Karpas-422 (cell line): ENCODE results near the gene NOX4. TPM values are rescaled to one million over a fixed set of nuclear protein-coding genes. Genes with fewer than 3 reads are reported as not detected.
"Not testable (repeated sequence)": the region's sequence is repeated elsewhere in the genome, so short reads cannot be mapped to it uniquely, and the experiment has no call there.

Experiments
- DNase-seq: peaks from one replicate; pipeline ENCODE4 v3.0.0-alpha.2; 2015
- H2AFZ ChIP-seq: fragments of 200-600 bp; sonication (generic); 2 replicates; pipeline ENCODE4 v1.6.1; 2014; ENCODE audit warnings: antibody characterized with exemption, low read length, mixed read lengths
- H3K27ac ChIP-seq: fragments of 200-600 bp; sonication (generic); 2 replicates; pipeline ENCODE4 v1.5.1; 2014; ENCODE audit warnings: mild to moderate bottlenecking, low read length, moderate library complexity
- H3K27me3 ChIP-seq: fragments of 200-600 bp; sonication (generic); 2 replicates; pipeline ENCODE4 v1.6.1; 2014; ENCODE audit warnings: low read length, mixed read lengths
- H3K36me3 ChIP-seq: fragments of 200-600 bp; sonication (generic); 2 replicates; pipeline ENCODE4 v1.6.1; 2014; ENCODE audit warnings: low read length, mixed read lengths; ENCODE audit not compliant: insufficient read depth
- H3K4me1 ChIP-seq: fragments of 200-600 bp; sonication (generic); 2 replicates; pipeline ENCODE4 v1.6.1; 2014; ENCODE audit warnings: mild to moderate bottlenecking, low read length, mixed read lengths
- H3K4me2 ChIP-seq: fragments of 200-600 bp; sonication (generic); 2 replicates; pipeline ENCODE4 v1.6.1; 2014; ENCODE audit warnings: low read length, low read depth, mild to moderate bottlenecking; ENCODE audit not compliant: poor library complexity, severe bottlenecking
- H3K4me3 ChIP-seq: fragments of 200-600 bp; sonication (generic); 2 replicates; pipeline ENCODE4 v1.5.1; 2014; ENCODE audit warnings: mild to moderate bottlenecking, antibody characterized with exemption, low read length, mixed read lengths
- H3K79me2 ChIP-seq: fragments of 200-600 bp; sonication (generic); 2 replicates; pipeline ENCODE4 v1.6.1; 2014; ENCODE audit warnings: mild to moderate bottlenecking, low read length, mixed read lengths
- H3K9ac ChIP-seq: fragments of 200-600 bp; sonication (generic); 2 replicates; pipeline ENCODE4 v1.6.0; 2014; ENCODE audit warnings: low read length
- H3K9me2 ChIP-seq: fragments of 200-600 bp; sonication (generic), shearing (Covaris generic); replicated peaks from 2 replicates; pipeline ENCODE4 v1.6.0; 2014; ENCODE audit warnings: mild to moderate bottlenecking, low read length, moderate library complexity; ENCODE audit not compliant: insufficient read depth
- H3K9me3 ChIP-seq: fragments of 300-700, 200-600 bp; sonication (generic); 2 replicates; pipeline ENCODE4 v1.6.1; 2014; ENCODE audit warnings: low read length, mixed read lengths
- H4K20me1 ChIP-seq: fragments of 200-600 bp; sonication (generic); 2 replicates; pipeline ENCODE4 v1.6.1; 2014; ENCODE audit warnings: mild to moderate bottlenecking, antibody characterized with exemption, low read length, low read depth; ENCODE audit not compliant: insufficient read depth
- total RNA-seq: library from RNA; depleted of rRNA; stranded (reverse); fragments of >200 nt; shearing (Covaris generic); gene quantifications from 2 replicates; pipeline ENCODE4 v1.2.3, GENCODE V29; 2014; ENCODE audit warnings: low replicate concordance

Gene NOX4
- total RNA-seq, 1 experiment from 2014 or later: not detected

GRCh38 chr11:89433278-89433677, 57.9 kb downstream of the NOX4 start:
- Histone ChIP-seq H3K4me2 (no peak overlapping the region), H3K4me3 (no peak overlapping the region), H3K9me2 (no peaks in the 10 kb centered on the region; the same call in 1 of the 2 replicates), H3K9me3 (peaks cover 11% of the 10 kb centered on the region; the same call in 1 of the 2 replicates), H3K36me3 (no peaks in the 10 kb centered on the region), H2AFZ (no peak overlapping the region), H3K79me2 (no peaks in the 10 kb centered on the region), H3K9ac (no peak overlapping the region), H3K27me3 (no peaks in the 10 kb centered on the region), H3K4me1 (no peaks in the 10 kb centered on the region), H3K27ac (no peak overlapping the region), H4K20me1 (no peaks in the 10 kb centered on the region)
- no peak for DNase-seq

DNA sequence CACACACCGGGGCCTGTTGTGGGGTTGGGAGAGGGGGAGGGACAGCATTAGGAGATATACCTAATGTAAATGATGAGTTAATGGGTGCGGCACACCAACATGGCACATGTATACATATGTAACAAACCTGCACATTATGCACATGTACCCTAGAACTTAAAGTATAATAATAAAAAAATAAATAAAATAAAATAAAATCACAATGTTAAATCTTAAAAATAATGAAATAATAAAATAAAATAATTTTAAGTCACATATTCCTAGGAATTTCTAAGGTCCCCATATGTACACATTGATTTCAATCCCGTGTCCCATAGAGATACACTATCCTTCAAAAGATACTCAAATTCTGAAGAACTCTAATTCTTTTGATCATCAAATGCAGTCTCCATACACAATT, 59.0 kb downstream of the NOX4 start:
- H3K36me3 ChIP-seq, H3K9me2 ChIP-seq, H3K9ac ChIP-seq, H2AFZ ChIP-seq, H3K4me1 ChIP-seq, H4K20me1 ChIP-seq, H3K27me3 ChIP-seq, DNase-seq, H3K79me2 ChIP-seq, H3K27ac ChIP-seq, H3K9me3 ChIP-seq, H3K4me2 ChIP-seq, H3K4me3 ChIP-seq: not testable (repeated sequence)

DNA sequence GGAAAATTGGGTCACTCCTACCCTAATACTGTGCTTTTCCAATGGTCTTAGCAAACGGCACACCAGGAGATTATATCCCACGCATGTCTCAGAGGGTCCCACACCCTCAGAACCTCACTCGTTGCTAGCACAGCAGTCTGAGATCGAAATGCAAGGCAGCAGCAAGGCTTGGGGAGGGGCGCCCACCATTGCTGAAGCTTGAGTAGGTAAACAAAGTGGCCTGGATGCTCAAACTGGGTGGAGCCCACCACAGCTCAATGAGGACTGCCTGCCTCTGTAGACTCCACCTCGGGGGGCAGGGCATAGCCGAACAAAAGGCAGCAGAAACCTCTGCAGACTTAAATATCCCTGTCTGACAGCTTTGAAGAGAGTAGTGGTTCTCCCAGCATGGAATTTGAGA, 64.7 kb downstream of the NOX4 start:
- not testable (repeated sequence) for H3K9me2 ChIP-seq, DNase-seq, H3K4me1 ChIP-seq, H3K36me3 ChIP-seq, H3K9me3 ChIP-seq, H3K4me3 ChIP-seq, H3K4me2 ChIP-seq, H4K20me1 ChIP-seq, H3K27ac ChIP-seq, H3K27me3 ChIP-seq, H3K9ac ChIP-seq, H2AFZ ChIP-seq, H3K79me2 ChIP-seq

DNA sequence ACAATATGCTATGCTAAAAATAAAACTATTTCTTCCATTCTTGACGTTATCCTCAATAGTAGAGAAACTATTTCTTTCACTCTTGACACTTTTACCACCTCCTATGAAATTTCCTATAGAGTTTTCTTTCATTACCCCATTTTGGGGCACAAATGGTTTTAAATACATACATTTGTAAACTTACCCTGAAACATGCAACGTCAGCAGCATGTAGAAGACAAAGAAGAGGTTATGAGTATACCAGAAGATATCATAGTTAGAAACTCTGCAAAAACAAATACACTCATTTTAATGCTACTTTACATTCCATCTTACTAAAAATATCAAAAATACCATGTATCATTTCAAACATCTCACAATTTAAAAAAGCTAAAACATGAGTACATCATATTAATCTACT, 69.5 kb downstream of the NOX4 start:
- Histone ChIP-seq H3K4me1 (no peaks in the 10 kb centered on the region), H3K36me3 (no peaks in the 10 kb centered on the region), H2AFZ (no peak overlapping the region), H3K9me3 (peaks cover 9% of the 10 kb centered on the region), H3K27me3 (no peaks in the 10 kb centered on the region), H3K27ac (no peak overlapping the region), H3K79me2 (no peaks in the 10 kb centered on the region), H3K9ac (no peak overlapping the region), H3K9me2 (no peaks in the 10 kb centered on the region), H4K20me1 (no peaks in the 10 kb centered on the region), H3K4me3 (no peak overlapping the region), H3K4me2 (no peak overlapping the region)
- DNase-seq: no peak

GRCh38 chr11:89420981-89421380, 70.2 kb downstream of the NOX4 start:
- Histone ChIP-seq H3K79me2 (no peaks in the 10 kb centered on the region), H4K20me1 (no peaks in the 10 kb centered on the region), H2AFZ (no peak overlapping the region), H3K9me3 (peaks cover 4% of the 10 kb centered on the region; the same call in 1 of the 2 replicates), H3K27me3 (no peaks in the 10 kb centered on the region), H3K4me1 (no peaks in the 10 kb centered on the region), H3K27ac (no peak overlapping the region), H3K4me2 (no peak overlapping the region), H3K36me3 (no peaks in the 10 kb centered on the region), H3K9ac (no peak overlapping the region), H3K9me2 (no peaks in the 10 kb centered on the region), H3K4me3 (no peak overlapping the region)
- DNase-seq: no peak

DNA sequence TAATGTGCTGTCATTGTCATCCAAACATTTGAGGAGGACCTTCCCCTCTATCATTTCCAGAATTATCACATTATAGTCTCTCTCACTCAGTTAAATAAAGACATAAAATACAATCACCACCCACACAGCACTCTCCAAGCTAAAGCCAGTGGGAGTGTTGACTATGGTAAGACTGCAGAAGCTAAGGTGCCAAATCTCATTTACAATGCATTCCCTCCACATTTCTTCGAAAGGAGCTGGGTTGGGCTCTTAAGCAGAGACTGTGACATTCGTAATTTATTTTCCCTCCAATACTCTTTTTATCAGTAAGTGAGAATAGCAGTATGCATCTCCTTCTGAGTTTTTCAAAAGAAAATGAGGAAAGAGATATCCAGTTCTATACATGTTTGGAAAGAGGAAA, 74.2 kb downstream of the NOX4 start:
- H3K9ac ChIP-seq: no peak overlapping the region
- DNase-seq: no peak
- H3K9me3 ChIP-seq: peaks cover 4% of the 10 kb centered on the region; the same call in 1 of the 2 replicates
- H3K36me3 ChIP-seq: no peaks in the 10 kb centered on the region
- H3K27me3 ChIP-seq: no peaks in the 10 kb centered on the region
- no peak overlapping the region for H3K27ac ChIP-seq
- no peak overlapping the region for H2AFZ ChIP-seq
- no peaks in the 10 kb centered on the region for H3K79me2 ChIP-seq
- H3K4me1 ChIP-seq: no peaks in the 10 kb centered on the region
- H3K4me2 ChIP-seq: no peak overlapping the region
- no peak overlapping the region for H3K4me3 ChIP-seq
- H4K20me1 ChIP-seq: no peaks in the 10 kb centered on the region
- H3K9me2 ChIP-seq: no peaks in the 10 kb centered on the region

- not testable (repeated sequence) for H3K4me2 ChIP-seq, H3K27me3 ChIP-seq, H3K79me2 ChIP-seq, DNase-seq, H3K27ac ChIP-seq, H3K36me3 ChIP-seq, H3K4me1 ChIP-seq, H3K9me3 ChIP-seq, H3K9me2 ChIP-seq, H2AFZ ChIP-seq, H3K4me3 ChIP-seq, H3K9ac ChIP-seq, H4K20me1 ChIP-seq
These were observed 80.1 kb downstream of the NOX4 start for GRCh38 chr11:89411112-89411511.

DNA sequence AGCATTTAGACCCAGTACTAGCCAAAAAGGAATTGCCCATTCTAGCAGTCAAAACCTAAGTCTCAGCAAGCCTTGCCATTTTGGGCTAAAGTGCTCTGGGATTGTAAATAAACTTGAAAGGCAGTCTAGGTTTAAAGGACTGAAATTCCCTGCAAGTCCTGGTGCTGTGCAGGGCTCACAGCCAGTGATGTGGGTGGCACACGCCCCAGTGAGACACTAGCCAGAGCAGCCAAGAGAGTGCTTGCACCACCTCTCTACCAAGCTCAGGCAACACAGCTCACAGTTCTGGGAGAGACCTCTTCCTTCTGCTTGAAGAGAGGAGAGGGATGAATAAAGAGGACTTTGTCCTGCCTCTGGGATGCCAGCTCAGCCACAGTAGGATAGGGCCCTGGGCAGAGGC, 80.5 kb downstream of the NOX4 start:
- not testable (repeated sequence) for H3K4me2 ChIP-seq, H3K9ac ChIP-seq, H2AFZ ChIP-seq, H3K9me3 ChIP-seq, H3K9me2 ChIP-seq, H3K4me3 ChIP-seq, H3K4me1 ChIP-seq, H3K27ac ChIP-seq, DNase-seq, H4K20me1 ChIP-seq, H3K36me3 ChIP-seq, H3K79me2 ChIP-seq, H3K27me3 ChIP-seq

DNA sequence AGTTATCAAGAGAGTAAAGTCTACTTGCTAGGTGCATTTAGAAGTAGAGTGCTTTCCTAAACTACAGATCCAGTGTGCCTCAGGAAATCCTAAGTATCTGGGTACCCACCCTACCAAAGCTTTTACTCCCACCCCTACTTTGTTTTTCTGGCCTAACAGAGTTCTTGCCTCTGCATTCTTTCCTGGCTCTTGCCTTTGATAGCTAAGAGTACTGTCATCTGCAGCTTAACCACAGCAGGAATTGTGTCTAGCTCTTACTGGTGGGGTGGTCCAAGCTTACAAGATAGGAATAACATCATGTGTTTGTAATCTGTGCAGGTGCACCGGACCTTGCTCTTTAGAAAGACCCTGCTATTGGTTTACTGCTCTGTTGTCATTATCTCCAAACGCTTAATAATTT, 82.7 kb downstream of the NOX4 start:
- not testable (repeated sequence) for H3K27ac ChIP-seq, H3K4me1 ChIP-seq, H3K36me3 ChIP-seq, H3K4me2 ChIP-seq, H3K9me3 ChIP-seq, H3K27me3 ChIP-seq, DNase-seq, H3K79me2 ChIP-seq, H4K20me1 ChIP-seq, H3K9ac ChIP-seq, H3K4me3 ChIP-seq, H2AFZ ChIP-seq, H3K9me2 ChIP-seq
